Tibial nerve (tissue), 4 donors: Measurements from ENCODE around the gene PHLDA1.

Source experiments
- CTCF ChIP-seq, 5 experiments: fragments of 200-600 bp in 3 of 5; fragments of 450-650 bp in 2 of 5; sonication (generic) in 3 of 5; IDR thresholded peaks; one replicate each; pipeline ENCODE4 v1.5.1; 2016 to 2019; ENCODE audit warnings: antibody characterized with exemption in 5 of 5, mild to moderate bottlenecking in 3 of 5, moderate library complexity in 2 of 5
- EP300 ChIP-seq, 2 donors: sonication (generic); formaldehyde crosslinking; IDR thresholded peaks; one replicate each; pipeline ENCODE4 v1.6.1; 2017; ENCODE audit warnings: antibody characterized with exemption in 2 of 2, mild to moderate bottlenecking in 1 of 2
- POLR2A ChIP-seq, 2 donors: fragments of 450-650 bp; IDR thresholded peaks; one replicate each; pipeline ENCODE4 v1.6.1; 2017; ENCODE audit warnings: antibody characterized with exemption in 2 of 2, mild to moderate bottlenecking in 2 of 2, moderate library complexity in 2 of 2

GRCh38 chr12:75977952-75978671, 53.5 kb downstream of the PHLDA1 start:
- TF ChIP-seq CTCF (IDR thresholded peaks at IDR 0.05) (peak in 1 of 5 experiments; percentile 23), POLR2A (IDR thresholded peaks at IDR 0.05) (peak in 1 of 2 donors; percentile 26), EP300 (IDR thresholded peaks at IDR 0.05) (peak; percentile 76 to 98)
